ENCODE results near the gene KRT26.
"Not testable (repeated sequence)": the region's sequence is repeated elsewhere in the genome, so short reads cannot be mapped to it uniquely, and the experiment has no call there.

Gene KRT26

DNA sequence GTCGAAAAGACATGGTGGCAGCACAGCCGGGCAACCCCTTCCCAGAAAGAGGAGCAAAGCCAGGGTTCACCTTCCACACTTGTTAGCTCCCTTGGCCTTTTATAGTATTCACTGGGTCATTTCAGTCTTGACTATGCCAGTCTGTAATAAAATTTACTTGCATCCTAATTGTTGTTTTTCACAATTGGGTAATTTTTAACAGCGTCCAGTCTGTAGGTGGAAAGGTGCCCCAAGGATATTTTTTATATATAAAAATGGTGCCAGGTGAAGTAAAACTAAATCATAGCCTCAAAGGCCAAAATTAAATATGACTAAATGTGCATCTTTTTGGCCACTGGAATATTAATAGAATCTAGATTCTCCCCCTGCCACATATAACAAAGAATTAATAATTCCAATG, at the start of gene KRT26:
Gene KRT26, minus strand, starts transcription at position 101 of the 400 bp plus-strand sequence. Its CDS starts 88 bp downstream, at position 13.
- no peak for FAIRE-seq

DNA sequence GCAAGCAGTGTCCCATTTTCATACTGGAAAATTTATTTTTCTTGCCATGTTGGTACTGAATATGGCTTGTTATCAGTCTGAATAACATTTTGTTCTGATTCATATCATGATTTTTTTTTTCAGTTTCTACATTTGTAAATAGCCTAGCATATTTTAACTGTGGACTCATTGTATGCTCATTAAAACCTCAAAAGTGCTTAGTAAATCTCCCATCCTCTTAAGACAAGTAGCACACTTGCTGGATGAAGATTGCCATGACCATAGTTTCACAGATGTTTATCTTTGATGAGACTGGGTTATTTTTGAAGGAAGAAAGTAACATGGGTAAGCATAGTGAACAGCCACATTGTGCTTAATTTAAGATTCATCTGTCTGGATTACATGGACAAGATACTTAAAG, 49.5 kb upstream of the KRT26 start:
- FAIRE-seq, result no peak

- no peak for FAIRE-seq
Measured at GRCh38 chr17:40820228-40820838, 48.3 kb upstream of the KRT26 start.

DNA sequence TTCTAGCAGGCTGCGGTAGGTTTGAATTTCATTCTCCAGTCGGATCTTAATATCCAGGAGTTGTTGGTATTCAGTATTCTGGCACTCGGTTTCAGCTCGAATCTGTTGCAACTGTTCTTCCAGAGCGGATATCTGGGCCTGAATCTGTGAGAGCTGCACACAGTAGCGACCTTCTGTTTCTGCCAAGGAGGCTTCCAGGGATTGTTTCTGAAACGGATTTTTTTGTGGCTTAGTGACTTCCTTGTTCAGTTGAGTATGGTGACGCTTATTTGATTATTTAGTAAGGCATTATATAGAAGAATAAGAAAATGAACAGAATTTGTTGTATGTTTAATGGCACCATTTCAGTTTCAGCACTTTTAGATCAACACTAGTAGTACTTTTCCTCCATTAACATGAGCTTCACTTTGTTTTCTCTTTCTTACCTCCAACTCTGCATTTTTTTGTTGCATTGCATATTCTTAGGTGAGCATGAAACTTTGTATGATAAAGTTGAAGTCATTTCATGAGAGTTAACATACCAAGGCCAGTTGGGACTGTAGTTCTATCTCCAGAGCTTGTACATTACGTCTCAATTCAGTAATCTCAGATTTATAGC, 47.6 kb upstream of the KRT26 start:
- FAIRE-seq, result no peak

GRCh38 chr17:40818733-40819527, 46.9 kb upstream of the KRT26 start:
- no peak for FAIRE-seq

DNA sequence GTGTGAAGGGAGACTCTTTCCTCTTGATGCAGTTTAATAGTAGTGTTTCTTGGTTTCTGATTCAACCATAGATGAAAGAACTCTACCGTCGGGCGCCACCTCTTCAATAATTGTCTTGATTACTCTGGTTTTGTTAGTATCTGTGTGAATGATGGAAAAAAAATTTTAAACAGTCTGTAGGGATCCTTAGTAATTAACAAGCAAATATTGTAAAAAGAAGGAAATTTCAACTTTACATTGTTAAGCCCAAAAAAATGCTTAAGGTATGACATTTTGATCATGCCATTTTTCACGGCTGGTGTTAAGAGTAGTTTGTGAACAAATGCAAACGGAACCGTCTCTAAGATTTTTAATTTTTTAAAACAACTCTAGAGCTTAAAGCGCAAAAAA, 46.3 kb upstream of the KRT26 start:
- FAIRE-seq, result no peak

GRCh38 chr17:40817103-40817682, 45.2 kb upstream of the KRT26 start:
- no peak for FAIRE-seq

- FAIRE-seq, result no peak
Measured at GRCh38 chr17:40816569-40816968, 44.6 kb upstream of the KRT26 start.

DNA sequence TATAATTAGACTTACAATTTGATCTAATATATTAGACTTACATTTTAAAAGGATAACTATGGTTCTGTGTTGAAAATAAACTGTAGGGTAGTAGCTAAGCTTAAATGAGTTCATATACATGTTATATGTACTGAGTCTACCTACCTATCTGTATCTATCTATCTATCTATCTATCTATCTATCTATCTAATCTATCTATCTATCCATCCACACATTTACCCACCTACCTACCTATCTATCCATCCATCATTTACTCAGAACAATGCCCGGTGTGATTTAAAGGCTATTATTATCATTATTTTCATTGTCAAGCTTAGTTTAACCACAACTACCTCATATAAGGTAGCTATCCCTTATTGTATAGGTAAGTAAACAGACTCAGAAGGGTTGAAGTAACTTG, 43.4 kb upstream of the KRT26 start:
- FAIRE-seq, result no peak

DNA sequence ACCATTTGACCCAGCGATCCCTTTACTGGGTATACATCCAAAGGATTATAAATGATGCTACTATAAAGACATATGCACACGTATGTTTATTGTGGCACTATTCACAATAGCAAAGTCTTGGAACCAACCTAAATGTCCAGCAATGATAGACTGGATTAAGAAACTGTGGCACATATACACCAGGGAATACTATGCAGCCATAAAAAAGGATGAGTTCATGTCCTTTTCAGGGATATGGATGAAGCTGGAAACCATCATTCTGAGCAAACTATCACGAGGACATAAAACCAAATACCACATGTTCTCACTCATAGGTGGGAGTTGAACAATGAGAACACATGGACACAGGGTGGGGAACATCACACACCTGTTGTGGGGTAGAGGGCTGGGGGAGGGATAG, 42.7 kb upstream of the KRT26 start:
- FAIRE-seq, result not testable (repeated sequence)

DNA sequence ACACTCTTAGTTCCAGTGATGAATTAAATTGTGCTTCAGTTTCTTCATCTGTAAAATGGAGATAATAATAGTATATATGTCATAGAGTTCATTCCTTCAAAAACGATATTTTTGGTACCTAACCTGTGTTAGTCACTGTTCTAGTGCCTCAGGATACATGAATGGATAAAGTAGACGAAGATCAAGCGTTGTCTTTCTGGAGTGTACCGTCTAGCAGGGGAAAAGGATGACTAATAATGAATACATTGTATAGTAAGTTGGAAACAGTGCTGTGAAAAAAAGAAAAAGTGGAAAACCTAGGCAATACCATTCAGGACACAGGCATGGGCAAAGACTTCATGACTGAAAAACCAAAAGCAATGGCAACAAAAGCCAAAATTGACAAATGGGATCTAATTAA, 41.8 kb upstream of the KRT26 start:
- no peak for FAIRE-seq

DNA sequence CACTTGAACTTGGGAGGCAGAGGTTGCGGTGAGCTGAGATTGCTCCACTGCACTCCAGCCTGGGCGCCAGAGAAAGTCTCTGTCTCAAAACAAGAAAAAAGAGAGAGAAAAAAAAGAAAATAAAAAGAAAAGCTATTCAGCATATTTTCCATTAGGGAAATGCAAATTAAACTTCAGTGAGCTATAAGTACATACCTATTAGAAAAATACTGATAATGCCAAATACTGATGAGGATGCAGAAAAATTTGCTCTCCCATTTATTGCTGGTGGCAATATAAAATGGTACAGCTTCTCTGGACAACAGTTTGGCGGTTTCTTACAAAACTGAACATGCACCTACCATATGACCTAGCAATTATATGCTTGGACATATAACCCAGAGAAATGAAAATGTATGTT, 40.6 kb upstream of the KRT26 start:
- FAIRE-seq, result no peak

DNA sequence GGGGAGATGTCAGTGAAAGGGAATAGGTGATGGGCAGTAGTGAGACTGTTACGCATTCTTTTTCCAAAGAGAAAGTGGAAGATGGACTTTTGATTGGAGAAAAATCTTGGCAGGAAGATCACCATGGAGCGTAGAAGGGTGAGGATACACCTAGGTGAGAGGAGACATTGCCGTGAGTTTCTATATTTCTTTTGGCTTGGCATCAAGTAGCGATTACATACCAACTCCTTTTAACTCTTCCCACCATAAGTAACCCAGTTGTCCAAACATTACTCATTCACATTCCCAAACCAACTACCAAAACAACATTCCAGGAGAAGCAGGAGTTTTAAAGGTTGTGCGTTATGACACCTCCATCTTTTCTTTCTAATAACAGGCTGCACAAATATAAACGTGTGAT, 38.5 kb upstream of the KRT26 start:
- no peak for FAIRE-seq

GRCh38 chr17:40809721-40810421, 37.9 kb upstream of the KRT26 start:
- FAIRE-seq, result no peak

- FAIRE-seq, result no peak
Measured at GRCh38 chr17:40806131-40806530, 34.1 kb upstream of the KRT26 start.

DNA sequence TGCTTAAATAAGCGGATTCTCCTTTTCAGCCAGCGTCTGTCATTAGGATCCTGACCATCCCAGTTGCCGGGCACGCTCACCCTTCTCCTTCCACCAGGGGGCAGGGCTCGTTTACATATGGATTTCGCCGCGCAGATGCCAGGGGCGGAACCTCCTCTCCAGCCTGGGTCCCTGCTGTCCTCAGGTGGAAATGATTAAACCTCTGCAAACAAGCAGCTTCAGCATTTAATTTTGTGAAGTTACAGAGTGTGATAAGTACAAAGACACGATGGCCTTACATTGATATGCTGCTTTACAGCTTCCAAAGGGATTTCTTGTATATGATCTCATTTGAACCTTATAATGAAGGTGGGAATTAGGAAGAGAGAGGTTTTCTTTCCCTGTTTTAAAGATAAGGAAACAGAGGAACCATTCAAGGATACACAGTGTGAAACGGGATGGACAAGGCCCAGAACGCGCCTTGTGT, 31.6 kb upstream of the KRT26 start:
- FAIRE-seq, result no peak

GRCh38 chr17:40801157-40801556, 29.2 kb upstream of the KRT26 start:
- FAIRE-seq, result no peak

GRCh38 chr17:40800381-40800780, 28.4 kb upstream of the KRT26 start:
- FAIRE-seq, result no peak

- FAIRE-seq, result no peak
Measured at GRCh38 chr17:40799859-40800258, 27.9 kb upstream of the KRT26 start, which contains the start of gene KRT28. KRT28 (minus strand) TSS chr17:40799959; CDS start chr17:40799893, 66 bp downstream.

GRCh38 chr17:40796846-40797245, 24.8 kb upstream of the KRT26 start:
- FAIRE-seq, result no peak

DNA sequence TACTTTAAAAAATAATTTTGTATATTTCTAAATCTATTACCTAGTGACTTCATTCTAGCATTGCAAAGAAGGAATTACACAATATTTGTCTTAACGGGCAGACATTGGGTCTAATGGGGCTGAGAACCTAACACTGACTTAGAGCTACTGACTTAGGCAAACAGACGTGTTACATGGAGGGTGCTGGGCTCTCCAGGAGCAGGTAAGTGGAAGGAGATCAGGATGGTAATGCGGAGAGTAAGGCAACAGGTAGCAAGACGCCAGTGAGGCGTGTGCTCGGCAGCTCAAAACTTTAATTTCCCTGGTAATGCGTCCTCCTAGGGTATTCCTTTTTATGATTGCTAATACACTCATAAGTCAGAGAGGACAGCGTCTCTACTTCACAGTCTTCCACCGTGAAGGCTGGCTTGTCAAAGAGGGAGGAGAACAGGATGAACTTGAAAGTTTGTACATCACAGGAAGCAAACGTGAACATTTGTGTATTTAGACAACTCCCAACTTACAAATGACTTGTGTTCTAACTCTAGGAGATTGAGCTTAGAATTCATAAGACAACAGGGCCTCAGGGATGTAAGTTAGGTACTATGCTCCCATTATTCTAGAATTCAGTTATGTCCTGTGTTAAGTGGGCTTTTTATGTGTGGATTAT, 23.1 kb upstream of the KRT26 start:
- FAIRE-seq, result no peak

- no peak for FAIRE-seq
Measured at GRCh38 chr17:40794466-40794865, 22.5 kb upstream of the KRT26 start.

Measured in endometrium (tissue), 2 donors.